Ovary (tissue), 9 donors: ENCODE results near the gene NR5A1. TPM values are rescaled to one million over a fixed set of nuclear protein-coding genes. Genes with fewer than 3 reads are reported as not detected.

ENCODE experiments used
- DNase-seq, 5 donors: peaks; one replicate each; pipeline ENCODE4 v3.0.0-alpha.2; 2019 to 2020
- H3K27ac ChIP-seq, 2 donors: fragments of 200-600 bp; one replicate each; pipeline versions ENCODE4 v1.5.1 to v1.8.0; 2019 to 2022
- H3K27me3 ChIP-seq: fragments of 200-600 bp; one replicate; pipeline ENCODE4 v1.8.0; 2022
- H3K36me3 ChIP-seq: fragments of 200-600 bp; sonication (generic); one replicate; pipeline ENCODE4 v1.5.1; 2019
- H3K4me1 ChIP-seq: one replicate; pipeline ENCODE4 v1.8.1; 2013; ENCODE audit warnings: mild to moderate bottlenecking, moderate library complexity; ENCODE audit not compliant: insufficient read depth
- H3K4me3 ChIP-seq: fragments of 200-600 bp; sonication (generic); one replicate; pipeline ENCODE4 v1.5.1; 2017
- H3K9me3 ChIP-seq, 2 donors: fragments of 200-600 bp in 1 of 2; sonication (generic) in 1 of 2; one replicate each; pipeline versions ENCODE4 v1.5.1 to v1.8.1; 2013 to 2019; ENCODE audit warnings: mild to moderate bottlenecking in 1 of 2, moderate library complexity in 1 of 2
- EP300 ChIP-seq: sonication (generic); formaldehyde crosslinking; IDR thresholded peaks from one replicate; pipeline ENCODE4 v1.6.1; 2017; ENCODE audit warnings: antibody characterized with exemption
- POLR2A ChIP-seq: fragments of 450-650 bp; IDR thresholded peaks from one replicate; pipeline ENCODE4 v1.6.1; 2017; ENCODE audit warnings: antibody characterized with exemption, mild to moderate bottlenecking, moderate library complexity
- WGBS, 3 donors: extraction: QIAGEN DNeasy Blood & Tissue Kit in 1 of 3; methylation state at CpG; one replicate each; pipeline versions ENCODE4 v1.1.5 to v1.1.7; 2013 to 2017; 5-methylcytosine and 5-hydroxymethylcytosine counted together
- intact Hi-C, 4 donors: fragments of 100-400 bp; cut with DNase I; formaldehyde crosslinking; loops; one replicate each; pipeline versions ENCODE4 v1.11.0 to v1.15.1; 2022 to 2023
- polyA plus RNA-seq, 2 donors: library from polyadenylated mRNA; stranded (reverse); fragments of 200-250 nt in 1 of 2; fragments of 350-450 nt in 1 of 2; fragmentation: Illumina TruSeq in 1 of 2; extraction: RNeasy Lipid Tissue Mini Kit (QIAGEN cat#74804) in 1 of 2; gene quantifications; one replicate each; pipeline ENCODE4 v1.2.3, GENCODE V29; 2013 to 2014
- total RNA-seq, 7 donors: library from RNA; depleted of rRNA in 2 of 7; stranded (reverse); fragments of >200 nt in 2 of 7; fragmentation: NEBNext Ultra II Directional in 3 of 7; extraction: Animal tissue kit (Norgen Biotek cat#: 25700) in 3 of 7; gene quantifications; one replicate each; pipeline versions ENCODE4 v1.1.0 to v1.2.4, GENCODE V29; 2016 to 2023
- TF ChIP-seq, protein P1 (sequence below), 3 donors: fragments of 450-650 bp in 2 of 3; fragments of 200-600 bp in 1 of 3; IDR thresholded peaks; one replicate each; pipeline versions ENCODE4 v1.5.1 to v1.8.0; 2016 to 2022; ENCODE audit warnings: antibody characterized with exemption in 3 of 3, mild to moderate bottlenecking in 1 of 3
- donor health status: DM: no; HTN: no; CAD: no; lungs with moderate emphysema.
- donor health status: DM: no; HTN: no; CAD: no.
- donor health status: Bipolar disorder and iron deficiency.
- donor health status: DM: yes; HTN: yes; CAD: no.
- donor health status: DM: no; HTN: no; CAD: no.
- donor health status: DM: yes; HTN: yes; CAD: no.

Gene NR5A1
- total and polyA plus RNA-seq, 9 donors = 14.7 to 73.6 (median 50.2) TPM

- Histone ChIP-seq H3K27me3 (no peaks in the 10 kb centered on the region), H3K4me3 (no peak overlapping the region), H3K9me3 (no peaks in the 10 kb centered on the region), H3K36me3 (no peaks in the 10 kb centered on the region), H3K4me1 (no peaks in the 10 kb centered on the region), H3K27ac (no peak overlapping the region)
- intact Hi-C loops = no loop called here
- TF ChIP-seq POLR2A (no peak), EP300 (no peak)
- TF ChIP-seq, protein P1, sequence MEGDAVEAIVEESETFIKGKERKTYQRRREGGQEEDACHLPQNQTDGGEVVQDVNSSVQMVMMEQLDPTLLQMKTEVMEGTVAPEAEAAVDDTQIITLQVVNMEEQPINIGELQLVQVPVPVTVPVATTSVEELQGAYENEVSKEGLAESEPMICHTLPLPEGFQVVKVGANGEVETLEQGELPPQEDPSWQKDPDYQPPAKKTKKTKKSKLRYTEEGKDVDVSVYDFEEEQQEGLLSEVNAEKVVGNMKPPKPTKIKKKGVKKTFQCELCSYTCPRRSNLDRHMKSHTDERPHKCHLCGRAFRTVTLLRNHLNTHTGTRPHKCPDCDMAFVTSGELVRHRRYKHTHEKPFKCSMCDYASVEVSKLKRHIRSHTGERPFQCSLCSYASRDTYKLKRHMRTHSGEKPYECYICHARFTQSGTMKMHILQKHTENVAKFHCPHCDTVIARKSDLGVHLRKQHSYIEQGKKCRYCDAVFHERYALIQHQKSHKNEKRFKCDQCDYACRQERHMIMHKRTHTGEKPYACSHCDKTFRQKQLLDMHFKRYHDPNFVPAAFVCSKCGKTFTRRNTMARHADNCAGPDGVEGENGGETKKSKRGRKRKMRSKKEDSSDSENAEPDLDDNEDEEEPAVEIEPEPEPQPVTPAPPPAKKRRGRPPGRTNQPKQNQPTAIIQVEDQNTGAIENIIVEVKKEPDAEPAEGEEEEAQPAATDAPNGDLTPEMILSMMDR (IDR thresholded peaks at IDR 0.05) = no peak
- DNase-seq = no peak
- WGBS, 3 donors = 91 to 92% (median 91%) methylated on average over 17 of the region's 17 CpGs
Observed at GRCh38 chr9:124467410-124468060, 39.7 kb downstream of the NR5A1 start.

DNA sequence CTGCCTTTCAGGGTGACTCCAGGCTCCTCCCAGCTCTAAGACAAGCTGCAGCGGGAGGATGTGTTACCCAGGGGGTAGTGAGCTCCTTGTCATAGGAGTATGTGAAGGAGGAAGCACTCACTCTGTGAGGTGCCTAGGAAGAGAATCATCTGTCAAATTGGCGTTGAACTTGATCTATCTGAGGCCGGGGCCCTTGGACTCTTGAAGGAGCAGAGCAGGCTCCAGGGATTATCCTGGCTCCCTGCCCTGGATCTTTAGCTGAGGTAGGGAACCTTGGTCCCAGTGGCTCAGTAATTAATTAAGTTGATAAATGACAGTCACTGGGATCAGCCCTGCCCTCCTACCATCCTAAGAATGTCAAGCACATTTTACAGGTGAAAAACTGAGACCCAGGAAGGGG, 41.5 kb downstream of the NR5A1 start:
- no peaks in the 10 kb centered on the region for H3K27me3 ChIP-seq
- no peaks in the 10 kb centered on the region for H3K4me1 ChIP-seq
- H3K4me3 ChIP-seq = no peak overlapping the region
- WGBS, 3 donors = 67 to 81% (median 74%) methylated on average over 3 of the region's 3 CpGs
- H3K9me3 ChIP-seq = no peaks in the 10 kb centered on the region
- H3K36me3 ChIP-seq = no peaks in the 10 kb centered on the region
- no peak for DNase-seq
- intact Hi-C loops = no loop called here
- H3K27ac ChIP-seq = no peak overlapping the region
- TF ChIP-seq EP300 (no peak), POLR2A (no peak)
- TF ChIP-seq, protein P1 (IDR thresholded peaks at IDR 0.05) = no peak

DNA sequence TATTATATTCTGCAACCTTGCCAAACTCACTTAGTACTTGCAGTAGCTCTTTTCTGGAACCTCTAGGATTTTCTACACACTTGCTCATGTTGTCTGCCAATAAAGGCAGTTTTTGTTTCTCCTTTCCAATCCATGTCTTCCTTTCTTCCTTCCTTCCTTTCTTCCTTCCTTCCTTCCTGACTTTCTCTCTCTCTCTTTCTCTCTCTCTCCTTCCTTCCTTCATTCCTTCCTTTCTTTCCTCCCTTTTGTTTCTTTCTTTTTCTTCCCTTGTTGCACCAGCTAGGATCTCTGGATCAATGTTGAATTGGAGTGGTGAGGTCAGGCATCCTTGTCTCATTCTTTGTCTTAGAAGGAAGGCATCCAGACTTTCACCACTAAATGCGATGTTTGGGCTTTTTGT, 44.5 kb downstream of the NR5A1 start:
- H3K27ac ChIP-seq = no peak overlapping the region
- no peak for DNase-seq
- H3K36me3 ChIP-seq = no peaks in the 10 kb centered on the region
- no peaks in the 10 kb centered on the region for H3K27me3 ChIP-seq
- TF ChIP-seq EP300 (no peak), POLR2A (no peak)
- TF ChIP-seq, protein P1 (IDR thresholded peaks at IDR 0.05) = no peak
- H3K4me3 ChIP-seq = no peak overlapping the region
- 89 to 91% (median 90%) methylated on average over 1 of the region's 1 CpG for WGBS, 3 donors
- intact Hi-C loops = no loop called here
- no peaks in the 10 kb centered on the region for H3K9me3 ChIP-seq
- H3K4me1 ChIP-seq = no peaks in the 10 kb centered on the region

DNA sequence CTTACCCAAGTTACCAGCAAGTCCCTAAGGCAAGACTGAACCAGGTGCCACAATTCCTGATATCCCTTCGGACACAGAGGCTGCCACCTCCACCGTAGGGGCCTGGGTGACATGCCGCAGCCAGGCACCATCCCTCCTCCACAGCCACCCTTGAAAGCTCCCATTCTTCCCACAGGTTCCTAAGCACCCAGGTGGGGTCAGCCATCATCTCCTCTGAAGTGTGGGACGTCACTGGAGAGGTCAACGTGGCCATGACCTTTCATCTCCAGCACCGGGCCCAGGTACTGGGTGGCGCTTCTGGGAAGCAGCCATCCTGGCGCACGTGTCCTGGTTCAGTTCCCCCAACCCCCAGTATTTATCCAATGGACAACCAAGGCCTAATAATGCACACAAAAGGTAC, 48.8 kb downstream of the NR5A1 start:
- Histone ChIP-seq H3K27me3 (no peaks in the 10 kb centered on the region), H3K4me1 (no peaks in the 10 kb centered on the region), H3K36me3 (no peaks in the 10 kb centered on the region), H3K9me3 (no peaks in the 10 kb centered on the region), H3K4me3 (no peak overlapping the region), H3K27ac (no peak overlapping the region)
- TF ChIP-seq, protein P1 (IDR thresholded peaks at IDR 0.05) = no peak
- TF ChIP-seq EP300 (no peak), POLR2A (no peak)
- DNase-seq = no peak
- intact Hi-C loops = no loop called here
- WGBS, 3 donors = 78 to 84% (median 80%) methylated on average over 9 of the region's 9 CpGs
